Gastroesophageal sphincter (tissue), 4 donors: ENCODE measurements around the gene PDE6C. TPM values are rescaled to one million over a fixed set of nuclear protein-coding genes. Genes with fewer than 3 reads are reported as not detected.

Experiments used
- ATAC-seq: fragments of 150-250 bp; one replicate; pipeline ENCODE4 v1.9.1; 2016; ENCODE audit warnings: mild to moderate bottlenecking, moderate library complexity
- H3K27ac ChIP-seq, 4 donors: fragments of 200-600 bp; sonication (generic) in 3 of 4; 1 replicate in 3 of 4; 2 replicates in 1 of 4; pipeline ENCODE4 v1.5.1; 2016 to 2019
- H3K27me3 ChIP-seq: fragments of 200-600 bp; sonication (generic); one replicate; pipeline ENCODE4 v1.5.1; 2019
- H3K36me3 ChIP-seq, 2 donors: fragments of 200-600 bp; sonication (generic); one replicate each; pipeline ENCODE4 v1.5.1; 2019; ENCODE audit warnings: control low read depth in 1 of 2
- H3K4me1 ChIP-seq, 3 donors: fragments of 200-600 bp; sonication (generic); 1 replicate in 2 of 3; 2 replicates in 1 of 3; pipeline ENCODE4 v1.5.1; 2016 to 2019; ENCODE audit warnings: control low read depth in 2 of 3
- H3K4me3 ChIP-seq, 2 donors: fragments of 200-600 bp; sonication (generic); one replicate each; pipeline ENCODE4 v1.5.1; 2019; ENCODE audit warnings: mild to moderate bottlenecking in 1 of 2, moderate library complexity in 1 of 2
- H3K9me3 ChIP-seq, 3 donors: fragments of 200-600 bp; sonication (generic); one replicate each; pipeline ENCODE4 v1.5.1; 2017 to 2019; ENCODE audit warnings: control low read depth in 2 of 3
- EP300 ChIP-seq: sonication (generic); formaldehyde crosslinking; IDR thresholded peaks from one replicate; pipeline ENCODE4 v1.6.1; 2017; ENCODE audit warnings: antibody characterized with exemption, mild to moderate bottlenecking
- POLR2A ChIP-seq, 2 donors: fragments of 450-650 bp; IDR thresholded peaks; one replicate each; pipeline ENCODE4 v1.6.1; 2017; ENCODE audit warnings: antibody characterized with exemption in 2 of 2, mild to moderate bottlenecking in 2 of 2, moderate library complexity in 1 of 2
- POLR2AphosphoS5 ChIP-seq: sonication (generic); formaldehyde crosslinking; IDR thresholded peaks from one replicate; pipeline ENCODE4 v1.6.1; 2017; ENCODE audit warnings: antibody characterized with exemption
- WGBS, 2 donors: methylation state at CpG; one replicate each; pipeline ENCODE4 v1.1.5; 2018; ENCODE audit warnings: low coverage in 1 of 2; 5-methylcytosine and 5-hydroxymethylcytosine counted together
- total RNA-seq, 4 donors: library from RNA; depleted of rRNA; stranded (reverse); fragments of >200 nt; gene quantifications; one replicate each; pipeline ENCODE4 v1.1.0, GENCODE V29; 2016
- TF ChIP-seq, protein P1 (sequence below), 4 experiments: fragments of 200-600 bp in 2 of 4; fragments of 450-650 bp in 2 of 4; sonication (generic) in 1 of 4; IDR thresholded peaks; one replicate each; pipeline ENCODE4 v1.5.1; 2017 to 2019; ENCODE audit warnings: antibody characterized with exemption in 4 of 4, mild to moderate bottlenecking in 2 of 4, moderate library complexity in 2 of 4

Gene PDE6C
- total RNA-seq, 4 donors from 2014 or later = not detected

GRCh38 chr10:93652857-93653256, 40.5 kb downstream of the PDE6C start:
- TF ChIP-seq EP300 (no peak), POLR2AphosphoS5 (no peak), POLR2A (IDR thresholded peaks at IDR 0.05) (no peak)
- TF ChIP-seq, protein P1, sequence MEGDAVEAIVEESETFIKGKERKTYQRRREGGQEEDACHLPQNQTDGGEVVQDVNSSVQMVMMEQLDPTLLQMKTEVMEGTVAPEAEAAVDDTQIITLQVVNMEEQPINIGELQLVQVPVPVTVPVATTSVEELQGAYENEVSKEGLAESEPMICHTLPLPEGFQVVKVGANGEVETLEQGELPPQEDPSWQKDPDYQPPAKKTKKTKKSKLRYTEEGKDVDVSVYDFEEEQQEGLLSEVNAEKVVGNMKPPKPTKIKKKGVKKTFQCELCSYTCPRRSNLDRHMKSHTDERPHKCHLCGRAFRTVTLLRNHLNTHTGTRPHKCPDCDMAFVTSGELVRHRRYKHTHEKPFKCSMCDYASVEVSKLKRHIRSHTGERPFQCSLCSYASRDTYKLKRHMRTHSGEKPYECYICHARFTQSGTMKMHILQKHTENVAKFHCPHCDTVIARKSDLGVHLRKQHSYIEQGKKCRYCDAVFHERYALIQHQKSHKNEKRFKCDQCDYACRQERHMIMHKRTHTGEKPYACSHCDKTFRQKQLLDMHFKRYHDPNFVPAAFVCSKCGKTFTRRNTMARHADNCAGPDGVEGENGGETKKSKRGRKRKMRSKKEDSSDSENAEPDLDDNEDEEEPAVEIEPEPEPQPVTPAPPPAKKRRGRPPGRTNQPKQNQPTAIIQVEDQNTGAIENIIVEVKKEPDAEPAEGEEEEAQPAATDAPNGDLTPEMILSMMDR (IDR thresholded peaks at IDR 0.05) = no peak
- Histone ChIP-seq H3K9me3 (no peaks in the 10 kb centered on the region), H3K27ac (no peak overlapping the region), H3K27me3 (no peaks in the 10 kb centered on the region), H3K4me3 (no peak overlapping the region), H3K4me1 (no peaks in the 10 kb centered on the region), H3K36me3 (no peaks in the 10 kb centered on the region)
- 88 to 92% methylated on average over 1 of the region's 1 CpG for WGBS, 2 donors
- ATAC-seq = no peak

GRCh38 chr10:93654201-93654600, 41.9 kb downstream of the PDE6C start:
- no peaks in the 10 kb centered on the region for H3K4me1 ChIP-seq
- H3K27ac ChIP-seq = no peak overlapping the region
- H3K4me3 ChIP-seq = no peak overlapping the region
- no peaks in the 10 kb centered on the region for H3K9me3 ChIP-seq
- 88% methylated on average over 1 of the region's 1 CpG; no CpG with 5 or more reads in 1 of the 2 donors for WGBS, 2 donors
- TF ChIP-seq, protein P1 (IDR thresholded peaks at IDR 0.05) = no peak
- TF ChIP-seq EP300 (no peak), POLR2AphosphoS5 (no peak), POLR2A (IDR thresholded peaks at IDR 0.05) (no peak)
- no peak for ATAC-seq
- no peaks in the 10 kb centered on the region for H3K27me3 ChIP-seq
- no peaks in the 10 kb centered on the region for H3K36me3 ChIP-seq

GRCh38 chr10:93656155-93656554, 43.8 kb downstream of the PDE6C start:
- Histone ChIP-seq H3K9me3 (no peaks in the 10 kb centered on the region), H3K36me3 (peaks cover 0 to 17% of the 10 kb centered on the region in 2 donors), H3K27me3 (no peaks in the 10 kb centered on the region), H3K4me3 (no peak overlapping the region), H3K27ac (no peak overlapping the region), H3K4me1 (no peaks in the 10 kb centered on the region)
- ATAC-seq = no peak
- TF ChIP-seq EP300 (no peak), POLR2AphosphoS5 (no peak), POLR2A (IDR thresholded peaks at IDR 0.05) (no peak)
- TF ChIP-seq, protein P1 (IDR thresholded peaks at IDR 0.05) = no peak
- 67 to 90% methylated on average over 1 of the region's 1 CpG for WGBS, 2 donors

GRCh38 chr10:93657757-93658156, 45.4 kb downstream of the PDE6C start:
- no peak overlapping the region for H3K4me3 ChIP-seq
- H3K27me3 ChIP-seq = no peaks in the 10 kb centered on the region
- no peak for TF ChIP-seq POLR2A (IDR thresholded peaks at IDR 0.05)
- no peak for TF ChIP-seq POLR2AphosphoS5
- TF ChIP-seq EP300 = no peak
- TF ChIP-seq, protein P1 (IDR thresholded peaks at IDR 0.05) = no peak
- no peaks in the 10 kb centered on the region for H3K4me1 ChIP-seq
- WGBS, 2 donors = 40% methylated on average over 1 of the region's 1 CpG; no CpG with 5 or more reads in 1 of the 2 donors
- no peak overlapping the region for H3K27ac ChIP-seq
- H3K36me3 ChIP-seq = peaks cover 0 to 29% of the 10 kb centered on the region in 2 donors
- no peak for ATAC-seq
- H3K9me3 ChIP-seq = no peaks in the 10 kb centered on the region

DNA sequence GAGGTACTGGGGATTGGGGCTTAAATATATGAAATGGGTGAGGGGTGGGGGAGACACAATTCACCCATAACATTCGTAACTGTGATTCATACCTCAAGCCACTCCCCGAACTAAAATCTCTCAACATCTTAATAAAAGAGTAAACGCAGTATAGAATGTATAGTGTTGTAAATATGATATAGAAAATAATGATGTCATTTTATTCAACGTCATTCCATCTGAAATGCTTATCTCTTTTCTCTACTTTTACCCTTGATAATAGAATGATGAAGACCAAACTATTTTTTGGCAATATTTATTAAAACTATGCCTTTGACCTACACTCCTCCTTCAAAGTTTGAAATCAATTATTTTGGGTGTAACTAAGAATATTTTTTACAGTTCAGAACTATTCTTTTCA, 53.7 kb downstream of the PDE6C start:
- Histone ChIP-seq H3K4me1 (no peaks in the 10 kb centered on the region), H3K27ac (no peak overlapping the region), H3K36me3 (peaks cover 0 to 95% of the 10 kb centered on the region in 2 donors), H3K27me3 (no peaks in the 10 kb centered on the region), H3K9me3 (no peaks in the 10 kb centered on the region), H3K4me3 (no peak overlapping the region)
- TF ChIP-seq, protein P1 (IDR thresholded peaks at IDR 0.05) = no peak
- TF ChIP-seq POLR2AphosphoS5 (no peak), EP300 (no peak), POLR2A (IDR thresholded peaks at IDR 0.05) (no peak)
- 94 to 97% methylated on average over 4 of the region's 4 CpGs for WGBS, 2 donors
- ATAC-seq = no peak
